ENCODE measurements around the gene CLIC4. TPM values are rescaled to one million over a fixed set of nuclear protein-coding genes. Genes with fewer than 3 reads are reported as not detected.

CLIC4 gene
- total and polyA plus RNA-seq, 9 of the 15 experiments (the other 6 are each of a cell fraction or from before 2014, with no cell fraction given): 16.0 to 67.5 (median 38.4) TPM

DNA sequence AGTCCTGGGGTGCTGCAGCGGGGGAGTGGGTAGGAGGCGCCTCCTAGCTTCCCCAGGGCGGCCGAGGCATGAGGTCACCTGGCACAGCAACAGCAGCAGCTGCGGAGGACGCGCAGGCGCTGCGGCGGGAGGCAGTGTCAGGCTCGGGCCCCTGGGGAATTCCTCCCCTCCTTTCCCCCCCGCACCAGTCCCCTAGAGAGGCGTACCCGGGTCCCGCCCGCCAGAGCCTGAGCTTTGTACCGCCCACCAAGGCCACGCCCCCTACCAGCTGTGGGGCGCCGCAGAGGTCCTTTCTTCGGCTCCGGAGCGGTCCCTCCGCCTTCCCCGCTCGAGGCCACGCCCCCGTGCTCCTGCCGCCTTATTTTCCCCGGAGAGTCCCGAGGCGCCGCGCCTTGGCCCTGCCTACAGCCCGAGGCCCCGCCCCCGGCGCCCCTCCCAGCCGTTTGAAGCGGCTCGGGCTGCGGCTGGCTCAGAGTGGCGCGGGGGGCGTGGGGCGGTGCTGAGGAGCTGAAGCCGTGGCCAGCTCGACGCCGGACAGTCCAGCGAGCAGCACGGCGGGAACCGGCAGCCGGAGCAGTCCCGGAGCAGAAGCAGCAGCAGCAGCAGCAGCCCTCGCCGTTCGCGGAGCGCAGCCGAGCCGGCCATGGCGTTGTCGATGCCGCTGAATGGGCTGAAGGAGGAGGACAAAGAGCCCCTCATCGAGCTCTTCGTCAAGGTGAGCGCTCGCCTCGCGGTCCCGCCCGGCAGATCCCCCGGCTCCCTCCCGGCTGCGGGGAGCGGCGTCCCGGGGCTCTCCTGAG lies at the start of gene CLIC4 (continued):
- TF ChIP-seq, protein P1, sequence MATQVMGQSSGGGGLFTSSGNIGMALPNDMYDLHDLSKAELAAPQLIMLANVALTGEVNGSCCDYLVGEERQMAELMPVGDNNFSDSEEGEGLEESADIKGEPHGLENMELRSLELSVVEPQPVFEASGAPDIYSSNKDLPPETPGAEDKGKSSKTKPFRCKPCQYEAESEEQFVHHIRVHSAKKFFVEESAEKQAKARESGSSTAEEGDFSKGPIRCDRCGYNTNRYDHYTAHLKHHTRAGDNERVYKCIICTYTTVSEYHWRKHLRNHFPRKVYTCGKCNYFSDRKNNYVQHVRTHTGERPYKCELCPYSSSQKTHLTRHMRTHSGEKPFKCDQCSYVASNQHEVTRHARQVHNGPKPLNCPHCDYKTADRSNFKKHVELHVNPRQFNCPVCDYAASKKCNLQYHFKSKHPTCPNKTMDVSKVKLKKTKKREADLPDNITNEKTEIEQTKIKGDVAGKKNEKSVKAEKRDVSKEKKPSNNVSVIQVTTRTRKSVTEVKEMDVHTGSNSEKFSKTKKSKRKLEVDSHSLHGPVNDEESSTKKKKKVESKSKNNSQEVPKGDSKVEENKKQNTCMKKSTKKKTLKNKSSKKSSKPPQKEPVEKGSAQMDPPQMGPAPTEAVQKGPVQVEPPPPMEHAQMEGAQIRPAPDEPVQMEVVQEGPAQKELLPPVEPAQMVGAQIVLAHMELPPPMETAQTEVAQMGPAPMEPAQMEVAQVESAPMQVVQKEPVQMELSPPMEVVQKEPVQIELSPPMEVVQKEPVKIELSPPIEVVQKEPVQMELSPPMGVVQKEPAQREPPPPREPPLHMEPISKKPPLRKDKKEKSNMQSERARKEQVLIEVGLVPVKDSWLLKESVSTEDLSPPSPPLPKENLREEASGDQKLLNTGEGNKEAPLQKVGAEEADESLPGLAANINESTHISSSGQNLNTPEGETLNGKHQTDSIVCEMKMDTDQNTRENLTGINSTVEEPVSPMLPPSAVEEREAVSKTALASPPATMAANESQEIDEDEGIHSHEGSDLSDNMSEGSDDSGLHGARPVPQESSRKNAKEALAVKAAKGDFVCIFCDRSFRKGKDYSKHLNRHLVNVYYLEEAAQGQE (IDR thresholded peaks at IDR 0.05; ENCODE audit: borderline replicate concordance): peak; percentile 62
- TF ChIP-seq, protein P1 (CRISPR knock-in tag; IDR thresholded peaks at IDR 0.05; ENCODE audit: low read depth): peak; percentile 80
- TF ChIP-seq HDAC1 (IDR thresholded peaks at IDR 0.05) (peak in 1 of 2 experiments; percentile 68; a peak in 2 of 4 replicates), MYNN (IDR thresholded peaks at IDR 0.05) (peak; percentile 87), MYNN (CRISPR knock-in tag; IDR thresholded peaks at IDR 0.05) (no peak), PHF8 (IDR thresholded peaks at IDR 0.05; ENCODE audit: borderline replicate concordance, low read length) (peak; percentile 87; the same call in 1 of the 2 replicates), BRD9 (IDR thresholded peaks at IDR 0.05; ENCODE audit: low read depth, partially characterized antibody) (no peak), FUS (optimal IDR thresholded peaks at IDR 0.05; ENCODE audit: low read depth, low read length) (peak; percentile 37), IRF1 (CRISPR knock-in tag; IDR thresholded peaks at IDR 0.05; ENCODE audit: borderline replicate concordance) (no peak), ZNF444 (CRISPR knock-in tag; IDR thresholded peaks at IDR 0.05) (no peak), NRF1 (conservative IDR thresholded peaks at IDR 0.05 in 1 of 2, IDR thresholded peaks at IDR 0.05 in 1 of 2) (peak; percentile 98), NFE2 (IDR thresholded peaks at IDR 0.05; ENCODE audit: low read depth) (0 out of 2 replicates have a peak, but pooled peaks have one; percentile 13), GTF2E2 (tag; IDR thresholded peaks at IDR 0.05) (peak; percentile 96), TRIM28 (IDR thresholded peaks at IDR 0.05) (no peak), RBM34 (IDR thresholded peaks at IDR 0.05; ENCODE audit: borderline replicate concordance, insufficient read depth, low read length) (0 out of 2 replicates have a peak, but pooled peaks have one; percentile 86), ZNF282 (CRISPR knock-in tag; IDR thresholded peaks at IDR 0.05) (0 out of 2 replicates have a peak, but pooled peaks have one; percentile 39), ZNF408 (CRISPR knock-in tag; IDR thresholded peaks at IDR 0.05; ENCODE audit: low read depth) (no peak), TCF7 (IDR thresholded peaks at IDR 0.05; ENCODE audit: borderline replicate concordance) (peak; percentile 43; the same call in 1 of the 2 replicates), ZNF316 (IDR thresholded peaks at IDR 0.05) (no peak)
- TF ChIP-seq, protein P2, sequence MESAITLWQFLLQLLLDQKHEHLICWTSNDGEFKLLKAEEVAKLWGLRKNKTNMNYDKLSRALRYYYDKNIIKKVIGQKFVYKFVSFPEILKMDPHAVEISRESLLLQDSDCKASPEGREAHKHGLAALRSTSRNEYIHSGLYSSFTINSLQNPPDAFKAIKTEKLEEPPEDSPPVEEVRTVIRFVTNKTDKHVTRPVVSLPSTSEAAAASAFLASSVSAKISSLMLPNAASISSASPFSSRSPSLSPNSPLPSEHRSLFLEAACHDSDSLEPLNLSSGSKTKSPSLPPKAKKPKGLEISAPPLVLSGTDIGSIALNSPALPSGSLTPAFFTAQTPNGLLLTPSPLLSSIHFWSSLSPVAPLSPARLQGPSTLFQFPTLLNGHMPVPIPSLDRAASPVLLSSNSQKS (CRISPR knock-in tag; IDR thresholded peaks at IDR 0.05): no peak

Data from K562 (cell line).